Nephron (organoid): ENCODE measurements around the gene COQ4.

Experiments used
- H3K27ac Mint-ChIP-seq, 3 experiments: 2 replicates each; pipeline ENCODE4 v1.8.0; 2020; ENCODE audit warnings: mixed read lengths in 3 of 3, mild to moderate bottlenecking in 2 of 3, moderate library complexity in 1 of 3
- H3K27me3 Mint-ChIP-seq: 2 replicates; pipeline ENCODE4 v1.8.0; 2021; ENCODE audit warnings: low read depth, mild to moderate bottlenecking, moderate library complexity, mixed read lengths
- H3K36me3 Mint-ChIP-seq: 2 replicates; pipeline ENCODE4 v1.8.0; 2020; ENCODE audit warnings: low read depth, mixed read lengths
- H3K4me1 Mint-ChIP-seq: 2 replicates; pipeline ENCODE4 v1.8.0; 2020; ENCODE audit warnings: mixed read lengths
- H3K4me3 Mint-ChIP-seq, 3 experiments: 2 replicates each; pipeline ENCODE4 v1.8.0; 2020; ENCODE audit warnings: mild to moderate bottlenecking in 3 of 3, mixed read lengths in 3 of 3, moderate library complexity in 2 of 3
- H3K9me3 Mint-ChIP-seq: 2 replicates; pipeline ENCODE4 v1.8.0; 2020; ENCODE audit warnings: mixed read lengths
- CTCF ChIP-seq, 3 experiments: fragments of 200-600 bp; sonication (generic); IDR thresholded peaks; one replicate each; pipeline ENCODE4 v1.5.0; 2021; ENCODE audit warnings: antibody characterized with exemption in 3 of 3; ENCODE audit not compliant: unreplicated experiment in 3 of 3

COQ4 gene

GRCh38 chr9:128383007-128383753, 60.5 kb downstream of the COQ4 start:
- H3K4me3 Mint-ChIP-seq, result no peak overlapping the region
- H3K4me1 Mint-ChIP-seq, result peaks cover 21% of the 10 kb centered on the region
- no peaks in the 10 kb centered on the region for H3K9me3 Mint-ChIP-seq
- H3K27me3 Mint-ChIP-seq, result peaks cover 5% of the 10 kb centered on the region
- TF ChIP-seq CTCF (IDR thresholded peaks at IDR 0.05; ENCODE audit: unreplicated experiment in 3 of 3), result no peak
- H3K27ac Mint-ChIP-seq, result peak overlapping the region; percentile 54 to 66 (median 65)
- peaks cover 19% of the 10 kb centered on the region for H3K36me3 Mint-ChIP-seq
